HG02763 (cell line): ENCODE results near the gene CYP1A2.
"Not testable (repeated sequence)": the region's sequence is repeated elsewhere in the genome, so short reads cannot be mapped to it uniquely, and the experiment has no call there.

ENCODE experiments used
- ATAC-seq: cut with Tn5 transposase; IDR thresholded peaks from one replicate; pipeline ENCODE4 v1.9.1; 2021; ENCODE audit warnings: mild to moderate bottlenecking, moderate library complexity; ENCODE audit not compliant: unreplicated experiment

CYP1A2 gene

DNA sequence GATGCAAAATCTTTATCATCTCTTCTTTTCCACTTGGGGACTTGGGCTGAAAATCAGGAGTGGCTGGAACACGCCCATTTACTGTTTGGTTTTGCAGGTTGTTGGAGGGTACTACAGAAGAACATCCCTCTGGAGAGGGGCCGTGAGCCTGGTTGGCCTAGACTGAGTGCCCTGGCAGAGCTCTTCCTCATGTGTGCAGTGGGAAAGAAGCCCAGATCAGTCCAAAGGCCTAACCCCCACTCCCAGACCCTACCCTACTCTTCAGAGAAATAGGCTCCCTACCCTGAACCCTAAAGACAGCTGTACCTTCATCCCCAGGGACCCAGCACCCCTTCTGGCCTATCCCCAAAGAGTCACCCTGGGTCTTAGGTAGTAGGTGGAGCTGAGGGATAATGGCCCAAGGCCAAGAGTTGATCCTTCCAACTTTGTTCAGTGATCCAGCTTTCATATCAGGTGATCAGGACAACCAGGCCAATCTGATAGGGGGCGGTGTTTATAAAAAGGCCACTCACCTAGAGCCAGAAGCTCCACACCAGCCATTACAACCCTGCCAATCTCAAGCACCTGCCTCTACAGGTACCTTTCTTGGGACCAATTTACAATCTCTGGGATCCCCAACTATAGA is at the start of gene CYP1A2:
Gene CYP1A2, plus strand, starts transcription at position 524 of the 625 bp plus-strand sequence. CDS start 894 bp downstream, outside the sequence.
- ATAC-seq: no peak

DNA sequence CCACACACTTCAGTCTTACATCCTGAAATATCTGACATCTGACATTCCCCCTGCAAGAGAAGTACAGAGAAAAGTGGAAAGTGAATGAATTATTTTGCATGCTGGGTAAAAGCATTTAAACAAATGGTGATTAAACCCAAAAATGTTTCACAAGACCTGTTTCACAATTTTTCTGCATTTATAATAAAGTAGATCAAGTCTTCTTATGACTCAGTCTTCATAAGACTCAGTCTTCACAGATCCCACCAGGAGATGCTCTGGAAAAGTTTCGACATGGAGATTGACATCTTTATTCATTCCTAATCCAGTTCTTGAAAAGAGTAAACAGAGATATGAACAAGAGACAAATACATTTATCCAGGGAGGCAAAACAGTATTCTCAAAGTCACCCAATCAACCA is 39.6 kb upstream of the CYP1A2 start:
- ATAC-seq: no peak

DNA sequence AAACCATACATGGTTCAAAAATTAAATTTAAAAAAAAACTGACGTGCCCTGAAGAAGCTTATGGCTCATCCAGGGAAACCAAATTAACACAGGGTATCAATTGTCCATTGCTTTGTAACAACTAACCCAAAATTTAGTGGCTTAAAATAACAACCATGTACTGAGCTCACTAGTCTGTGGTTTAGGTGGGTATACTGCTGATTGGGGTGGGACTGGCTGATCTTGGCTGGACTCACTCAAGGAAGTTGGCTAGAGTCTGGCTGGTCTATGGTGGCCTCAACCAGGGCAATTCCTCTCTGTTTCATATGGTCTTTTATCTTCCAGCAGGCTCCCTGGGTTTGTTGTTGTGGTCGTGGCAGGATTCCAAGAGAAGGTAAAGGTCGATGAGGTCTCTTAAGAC is 38.8 kb upstream of the CYP1A2 start:
- no peak for ATAC-seq

DNA sequence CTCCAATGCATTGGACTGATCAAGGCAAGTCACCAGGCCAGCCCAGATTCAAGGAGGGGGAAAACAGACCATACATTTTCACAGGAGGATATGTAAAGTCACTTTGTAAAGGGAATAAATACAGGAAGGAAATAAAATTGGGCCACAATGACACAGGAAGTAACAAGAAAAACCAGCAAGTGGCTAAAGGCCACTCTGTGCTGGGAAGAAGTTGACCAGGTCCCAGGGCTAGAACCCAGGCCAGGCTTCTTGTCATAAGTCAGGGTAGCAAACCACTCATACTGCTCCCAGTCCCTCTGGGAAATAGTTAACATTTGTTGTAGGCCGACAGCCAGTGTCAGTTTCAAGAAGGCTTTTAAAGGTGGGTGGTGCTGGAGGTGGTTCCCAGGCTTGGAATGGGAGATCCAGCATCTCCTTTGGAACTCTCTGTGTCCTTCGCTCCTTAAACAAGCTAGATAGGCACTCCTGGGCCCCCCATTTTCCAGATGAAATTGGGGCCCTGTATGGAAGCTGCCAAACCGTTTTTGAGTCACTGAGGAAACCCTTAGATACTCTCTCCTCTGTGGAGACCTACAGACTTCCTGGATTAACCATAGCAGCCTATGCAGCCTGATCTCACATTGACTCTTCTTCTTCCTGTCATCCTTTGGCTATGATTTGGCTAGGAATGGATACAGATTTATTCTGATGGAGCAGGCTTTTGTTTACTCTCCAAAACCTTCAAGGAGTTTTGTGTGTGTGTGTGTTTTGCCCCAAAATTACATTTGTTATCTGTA is 38.1 kb upstream of the CYP1A2 start:
- ATAC-seq: no peak

DNA sequence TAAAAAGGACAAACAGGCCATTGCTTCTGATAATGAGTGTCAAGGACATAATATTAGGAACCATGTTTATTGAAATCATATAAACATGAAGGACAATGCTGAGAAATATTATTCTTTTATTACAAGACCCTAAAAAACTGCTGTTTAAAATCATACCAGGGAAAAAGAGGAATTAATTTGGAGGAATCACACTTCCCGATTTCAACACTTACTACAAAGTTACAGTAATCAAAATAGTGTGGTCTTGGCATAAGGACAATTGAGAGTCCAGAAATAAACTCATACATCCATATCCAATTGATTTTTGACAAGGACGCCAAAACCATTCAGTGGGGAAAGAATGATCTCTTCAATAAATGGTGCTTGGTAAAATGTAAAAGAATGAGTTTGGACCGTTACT is 36.3 kb upstream of the CYP1A2 start:
- ATAC-seq: no peak

GRCh38 chr15:74716651-74717050 is 32.0 kb upstream of the CYP1A2 start:
- ATAC-seq: no peak

DNA sequence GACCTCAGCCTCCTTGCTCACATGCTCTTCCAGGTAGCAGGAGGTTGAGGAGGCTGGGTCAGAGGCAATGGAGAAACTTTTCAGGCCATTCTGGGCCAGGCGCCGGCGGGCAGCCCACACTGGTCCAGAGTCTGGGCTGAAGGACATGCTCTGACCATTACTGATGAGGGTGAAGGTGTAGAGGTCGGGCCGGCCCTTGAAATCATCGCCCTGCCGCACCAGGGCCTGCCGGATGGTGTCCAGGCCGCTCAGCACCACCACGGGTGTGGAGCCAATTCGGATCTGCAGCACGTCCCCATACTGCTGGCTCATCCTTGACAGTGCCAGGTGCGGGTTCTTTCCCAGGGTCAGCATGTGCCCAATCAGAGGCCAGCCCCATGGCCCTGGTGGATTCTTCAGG is 26.1 kb upstream of the CYP1A2 start:
- ATAC-seq: no peak

GRCh38 chr15:74723187-74723586 is 25.5 kb upstream of the CYP1A2 start:
- ATAC-seq: no peak

DNA sequence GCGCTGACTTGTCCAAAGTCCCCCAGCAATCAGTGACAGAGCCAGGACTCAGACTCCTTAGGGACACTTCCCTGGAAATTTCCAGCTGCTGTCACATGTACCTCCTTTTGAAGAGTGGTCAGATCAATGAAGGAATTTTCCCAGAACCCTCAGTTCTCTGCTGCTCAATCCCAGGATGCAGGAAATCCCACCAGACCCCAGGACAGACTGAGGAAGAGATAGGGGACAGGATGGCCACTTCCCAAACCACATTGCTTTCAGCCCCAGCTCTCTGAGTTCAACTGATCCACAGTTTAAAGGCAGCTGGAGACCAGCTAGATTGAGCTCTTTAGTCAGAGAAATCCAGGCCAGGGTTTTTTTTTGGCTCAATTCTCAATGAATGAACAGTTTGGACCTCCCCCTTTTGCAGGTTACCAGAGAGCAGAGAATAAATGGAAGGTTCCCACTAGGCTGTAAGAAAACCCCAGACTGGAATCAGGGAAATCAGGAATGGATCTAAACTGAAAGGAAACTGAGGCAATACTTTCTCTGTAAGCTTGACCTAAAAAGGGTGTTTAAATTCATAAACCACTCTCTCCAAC is 24.8 kb upstream of the CYP1A2 start:
- ATAC-seq: no peak

GRCh38 chr15:74724570-74725224 is 23.9 kb upstream of the CYP1A2 start:
- ATAC-seq: no peak

DNA sequence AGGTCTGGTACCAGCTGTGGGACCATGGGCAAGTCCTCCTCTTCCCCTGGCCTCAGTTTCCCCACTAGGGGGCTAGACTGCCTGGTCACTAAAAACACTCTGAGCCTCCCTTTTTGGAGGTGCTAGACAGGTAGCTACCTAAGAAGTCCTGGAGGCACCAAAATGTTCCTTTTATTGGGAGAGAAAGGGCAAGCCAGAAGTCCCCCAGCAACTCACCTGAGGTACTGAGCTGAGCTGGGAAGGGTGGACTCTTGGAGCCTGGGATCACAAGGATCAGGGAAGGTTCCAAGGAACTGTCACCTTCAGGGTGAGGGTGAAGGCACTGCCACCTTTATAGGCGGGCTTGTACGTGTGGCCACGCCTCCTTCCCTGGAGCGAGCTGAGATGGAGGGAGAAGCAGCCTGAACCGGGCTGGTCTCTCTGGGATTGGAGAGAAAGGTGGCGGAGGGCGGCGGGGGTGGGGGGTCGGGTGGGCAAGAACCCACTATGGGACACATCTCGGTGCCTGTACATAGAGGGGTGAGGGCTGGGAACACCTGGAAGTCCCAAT is 23.3 kb upstream of the CYP1A2 start, which contains the start of gene CYP1A1:
Gene CYP1A1, minus strand, starts transcription at position 304 of the 550 bp plus-strand sequence. CDS start 2,431 bp downstream, outside the sequence.
- ATAC-seq: no peak

GRCh38 chr15:74725845-74726773 is 22.5 kb upstream of the CYP1A2 start:
- no peak for ATAC-seq

DNA sequence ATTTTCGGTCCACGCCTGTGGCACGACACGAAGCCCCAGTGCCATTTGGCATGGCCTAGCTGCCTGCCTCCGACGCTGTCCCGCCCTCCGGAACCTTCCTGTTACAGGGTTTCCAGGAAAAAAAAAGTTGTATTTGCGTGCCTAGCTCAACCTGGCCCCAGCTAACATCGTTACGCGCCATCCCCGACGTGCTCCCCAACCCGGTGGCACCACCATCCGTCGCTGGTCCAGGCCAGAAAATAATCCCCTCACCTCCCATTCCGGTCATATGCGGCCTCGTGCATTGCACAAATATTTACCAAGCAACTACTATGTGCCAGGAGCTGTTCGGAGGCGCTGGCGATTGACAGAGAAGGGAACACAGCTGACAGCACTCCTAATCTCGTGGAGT is 21.9 kb upstream of the CYP1A2 start:
- no peak for ATAC-seq

- ATAC-seq: no peak
Measured at GRCh38 chr15:74727727-74728126, 20.9 kb upstream of the CYP1A2 start.

DNA sequence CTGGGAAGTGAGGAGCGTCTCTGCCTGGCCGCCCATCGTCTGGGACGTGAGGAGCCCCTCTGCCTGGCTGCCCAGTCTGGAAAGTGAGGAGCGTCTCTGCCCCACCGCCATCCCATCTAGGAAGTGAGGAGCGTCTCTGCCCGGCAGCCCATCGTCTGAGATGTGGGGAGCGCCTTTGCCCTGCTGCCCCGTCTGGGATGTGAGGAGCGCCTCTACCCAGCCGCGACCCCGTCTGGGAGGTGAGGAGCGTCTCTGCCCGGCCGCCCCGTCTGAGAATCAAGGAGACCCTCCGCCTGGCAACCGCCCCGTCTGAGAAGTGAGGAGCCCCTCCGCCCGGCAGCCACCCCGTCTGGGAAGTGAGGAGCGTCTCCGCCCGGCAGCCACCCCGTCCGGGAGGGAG is 19.9 kb upstream of the CYP1A2 start:
- ATAC-seq: not testable (repeated sequence)

GRCh38 chr15:74729372-74729771 is 19.3 kb upstream of the CYP1A2 start:
- not testable (repeated sequence) for ATAC-seq

- ATAC-seq: no peak
Measured at GRCh38 chr15:74730619-74731316, 17.9 kb upstream of the CYP1A2 start.

DNA sequence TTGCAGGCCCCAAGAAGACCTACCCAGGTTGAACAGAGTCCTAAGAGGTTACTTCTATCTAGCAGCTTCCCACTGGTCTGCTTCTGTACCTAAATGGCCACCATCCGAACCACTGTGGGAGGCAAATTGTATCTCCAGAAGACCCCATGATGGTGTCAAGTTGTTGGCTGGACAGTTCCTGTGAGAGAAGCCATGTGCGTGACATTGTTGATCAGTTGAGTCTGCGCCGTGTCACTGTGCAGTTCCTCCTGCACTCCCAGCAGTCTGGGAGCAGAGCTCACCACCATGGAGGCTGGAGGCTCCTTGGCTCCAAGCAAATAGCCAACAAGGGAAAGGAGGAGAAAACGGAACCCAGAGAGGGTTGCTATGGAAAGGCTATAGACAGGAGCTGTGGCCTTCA is 15.8 kb upstream of the CYP1A2 start:
- no peak for ATAC-seq

GRCh38 chr15:74733269-74733668 is 15.4 kb upstream of the CYP1A2 start:
- ATAC-seq: no peak

DNA sequence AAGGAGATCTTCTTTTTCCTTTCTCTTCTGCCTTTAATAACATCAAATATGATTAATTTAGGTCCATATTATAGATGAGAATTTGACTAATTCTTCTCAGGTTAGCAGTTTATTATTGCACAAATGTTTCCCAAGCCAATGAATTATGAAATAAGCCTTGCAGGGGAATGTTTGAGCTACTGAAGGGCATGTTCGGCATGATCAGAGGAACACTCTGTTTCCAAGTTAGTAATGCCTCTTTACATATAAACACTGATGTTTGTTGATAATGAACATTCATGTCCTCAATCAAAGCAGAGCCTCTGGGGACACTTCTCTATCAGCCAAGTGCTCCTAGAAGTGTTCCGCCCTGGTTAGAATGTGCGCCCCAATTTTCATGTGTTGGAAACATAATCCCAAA is 13.3 kb upstream of the CYP1A2 start:
- ATAC-seq: no peak
